Right lung (tissue), 5 donors: Measurements from ENCODE around the gene AGK. TPM values are rescaled to one million over a fixed set of nuclear protein-coding genes. Genes with fewer than 3 reads are reported as not detected.
"Not testable (repeated sequence)": the region's sequence is repeated elsewhere in the genome, so short reads cannot be mapped to it uniquely, and the experiment has no call there.

ENCODE experiments used
- DNase-seq, 2 donors: peaks; one replicate each; pipeline ENCODE4 v3.0.0-alpha.2; 2013
- polyA plus RNA-seq, 5 donors: library from polyadenylated mRNA; unstranded; fragments of 120-200 nt; gene quantifications; one replicate each; pipeline versions ENCODE4 v1.2.1 to v1.2.3, GENCODE V29; 2013; ENCODE audit warnings: inconsistent platforms in 1 of 5, low replicate concordance in 1 of 5; ENCODE audit not compliant: insufficient read length in 5 of 5, insufficient read depth in 1 of 5

Gene AGK
- polyA plus RNA-seq, 5 donors = 34.6 to 41.5 (median 40.2) TPM

- DNase-seq = no peak
Observed at GRCh38 chr7:141646826-141647480, 95.7 kb downstream of the AGK start.

GRCh38 chr7:141647701-141648100 lies 96.5 kb downstream of the AGK start:
- not testable (repeated sequence) for DNase-seq

- no peak for DNase-seq
Observed at GRCh38 chr7:141648276-141649114, 97.3 kb downstream of the AGK start.

GRCh38 chr7:141649137-141649864 lies 98.1 kb downstream of the AGK start:
- no peak for DNase-seq

- peak; percentile 75 to 88 for DNase-seq
Observed at GRCh38 chr7:141649865-141650634, 98.8 kb downstream of the AGK start.

GRCh38 chr7:141651417-141651816 lies 100.2 kb downstream of the AGK start:
- no peak for DNase-seq

GRCh38 chr7:141652691-141653090 lies 101.5 kb downstream of the AGK start:
- no peak for DNase-seq

GRCh38 chr7:141654551-141654950 lies 103.3 kb downstream of the AGK start:
- DNase-seq = peak; percentile 58 to 76

- DNase-seq = no peak
Observed at GRCh38 chr7:141659501-141659900, 108.3 kb downstream of the AGK start.

- DNase-seq = no peak
Observed at GRCh38 chr7:141660259-141660658, 109.0 kb downstream of the AGK start.

GRCh38 chr7:141663081-141663849 lies 112.1 kb downstream of the AGK start:
- DNase-seq = no peak

GRCh38 chr7:141664450-141664849 lies 113.2 kb downstream of the AGK start:
- no peak for DNase-seq

- no peak for DNase-seq
Observed at GRCh38 chr7:141665208-141666035, 114.2 kb downstream of the AGK start.

- DNase-seq = no peak
Observed at GRCh38 chr7:141666071-141666470, 114.9 kb downstream of the AGK start.

GRCh38 chr7:141668853-141669252 lies 117.6 kb downstream of the AGK start:
- DNase-seq = no peak

GRCh38 chr7:141671705-141672496 lies 120.7 kb downstream of the AGK start:
- DNase-seq = no peak

GRCh38 chr7:141673346-141673745 lies 122.1 kb downstream of the AGK start:
- no peak for DNase-seq

GRCh38 chr7:141674171-141674671 lies 123.0 kb downstream of the AGK start:
- no peak for DNase-seq

GRCh38 chr7:141674702-141675101 lies 123.5 kb downstream of the AGK start:
- no peak for DNase-seq
